Astrocyte (in vitro differentiated cells and primary cell): Measurements from ENCODE around the gene RABGAP1L. TPM values are rescaled to one million over a fixed set of nuclear protein-coding genes. Genes with fewer than 3 reads are reported as not detected.

ENCODE experiments used
- DNase-seq: peaks from one replicate; pipeline ENCODE4 v3.0.0-alpha.2; 2010; ENCODE audit warnings: low read depth
- FAIRE-seq: peaks from 2 replicates; lab custom pipeline; 2011; peaks lifted over from hg19 to GRCh38; lab: Jason Lieb, UNC
- H2AFZ ChIP-seq: 2 replicates; pipeline ENCODE4 v1.6.0; 2012; ENCODE audit warnings: low read depth, low read length, inconsistent platforms
- H3K27ac ChIP-seq: 2 replicates; pipeline ENCODE4 v1.5.1; 2011; ENCODE audit warnings: low read depth, low read length, inconsistent platforms
- H3K27me3 ChIP-seq: 2 replicates; pipeline ENCODE4 v1.6.0; 2011; ENCODE audit warnings: low read length, inconsistent platforms; ENCODE audit not compliant: insufficient read depth
- H3K36me3 ChIP-seq: 2 replicates; pipeline ENCODE4 v1.5.1; 2011; ENCODE audit warnings: low read length, inconsistent platforms; ENCODE audit not compliant: insufficient read depth
- H3K4me1 ChIP-seq: 2 replicates; pipeline ENCODE4 v1.5.1; 2011; ENCODE audit warnings: low read length, inconsistent platforms; ENCODE audit not compliant: insufficient read depth
- H3K4me2 ChIP-seq: 2 replicates; pipeline ENCODE4 v1.6.0; 2012; ENCODE audit warnings: low read length, inconsistent platforms
- H3K4me3 ChIP-seq: 2 replicates; pipeline ENCODE4 v1.5.1; 2011; ENCODE audit warnings: low read depth, mild to moderate bottlenecking, low read length, inconsistent platforms; ENCODE audit not compliant: insufficient read depth
- H3K79me2 ChIP-seq: 2 replicates; pipeline ENCODE4 v1.6.0; 2012; ENCODE audit warnings: mild to moderate bottlenecking, low read length, inconsistent platforms; ENCODE audit not compliant: insufficient read depth
- H3K9ac ChIP-seq: 2 replicates; pipeline ENCODE4 v1.6.0; 2012; ENCODE audit warnings: mild to moderate bottlenecking, low read length, inconsistent platforms
- H3K9me3 ChIP-seq: 2 replicates; pipeline ENCODE4 v1.5.1; 2012; ENCODE audit warnings: low read depth, mild to moderate bottlenecking, low read length, inconsistent platforms; ENCODE audit not compliant: insufficient read depth
- H4K20me1 ChIP-seq: 2 replicates; pipeline ENCODE4 v1.6.0; 2012; ENCODE audit warnings: low read length, inconsistent platforms; ENCODE audit not compliant: insufficient read depth
- H3K27ac Mint-ChIP-seq: one replicate; pipeline ENCODE4 v1.8.0; 2021; ENCODE audit warnings: mild to moderate bottlenecking, mixed read lengths; ENCODE audit not compliant: unreplicated experiment
- H3K27me3 Mint-ChIP-seq: one replicate; pipeline ENCODE4 v1.8.0; 2021; ENCODE audit warnings: low read depth, mixed read lengths; ENCODE audit not compliant: unreplicated experiment
- H3K36me3 Mint-ChIP-seq: one replicate; pipeline ENCODE4 v1.8.0; 2021; ENCODE audit warnings: low read depth, mixed read lengths; ENCODE audit not compliant: unreplicated experiment
- H3K4me1 Mint-ChIP-seq: one replicate; pipeline ENCODE4 v1.8.0; 2021; ENCODE audit warnings: low read depth, mixed read lengths; ENCODE audit not compliant: unreplicated experiment
- H3K4me3 Mint-ChIP-seq: one replicate; pipeline ENCODE4 v1.8.0; 2021; ENCODE audit warnings: mild to moderate bottlenecking, moderate library complexity, mixed read lengths; ENCODE audit not compliant: unreplicated experiment
- H3K9me3 Mint-ChIP-seq: one replicate; pipeline ENCODE4 v1.8.0; 2021; ENCODE audit warnings: mild to moderate bottlenecking, mixed read lengths; ENCODE audit not compliant: unreplicated experiment
- EZH2 ChIP-seq: IDR thresholded peaks from 2 replicates; pipeline ENCODE4 v1.6.1; 2012; ENCODE audit warnings: mild to moderate bottlenecking, low read length, inconsistent platforms; ENCODE audit not compliant: insufficient read depth
- total RNA-seq: library from RNA; stranded (reverse); gene quantifications from 2 replicates; pipeline ENCODE4 v1.2.1, GENCODE V29; 2021
- TF ChIP-seq, protein P1 (sequence below): IDR thresholded peaks from 2 replicates; pipeline ENCODE4 v1.5.1; 2011; ENCODE audit warnings: low read depth, mild to moderate bottlenecking, inconsistent platforms, low read length, moderate library complexity; ENCODE audit not compliant: insufficient read depth

Gene RABGAP1L
- total RNA-seq, 1 donor from 2014 or later = 40.2 TPM

DNA sequence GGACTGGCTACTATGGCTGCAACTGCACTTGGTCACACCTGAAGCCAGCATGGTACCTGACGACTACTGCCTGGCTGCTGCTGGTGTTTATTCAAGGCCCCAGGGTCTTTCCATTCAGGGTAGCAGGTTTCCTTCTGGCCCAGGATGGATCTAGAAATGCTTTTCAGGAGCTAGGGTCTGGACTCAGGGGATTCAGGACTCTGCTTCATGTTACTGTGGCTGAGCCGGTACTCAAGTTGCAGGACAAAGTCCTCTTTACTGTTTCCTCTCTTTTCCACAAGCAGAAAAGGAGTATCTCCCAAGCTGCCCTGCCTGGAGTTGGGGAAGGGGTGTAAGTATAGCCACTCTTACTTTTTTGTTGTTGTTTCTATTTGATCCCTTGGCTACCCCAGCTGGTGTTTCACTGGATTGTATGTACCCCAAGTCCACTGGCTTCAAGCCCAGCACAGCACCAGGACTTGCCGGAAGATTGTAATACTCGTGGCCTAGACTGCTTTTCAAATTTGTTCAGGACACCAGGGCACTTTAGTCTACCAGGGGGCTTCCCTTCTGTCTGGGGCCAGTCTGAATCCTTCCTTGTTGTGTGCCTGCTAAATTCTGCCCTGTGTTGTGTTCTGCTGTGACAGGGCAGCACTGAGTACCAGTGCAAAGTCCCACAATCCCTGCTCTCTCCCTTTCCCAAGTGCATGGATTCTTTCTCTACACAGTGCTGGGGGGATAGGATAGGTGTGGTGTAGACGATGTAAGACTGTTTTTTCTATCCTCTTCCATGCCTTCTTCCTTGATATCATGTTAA lies 536.9 kb downstream of the RABGAP1L start:
- H3K4me1 Mint-ChIP-seq = peaks cover 8% of the 10 kb centered on the region
- no peak overlapping the region for H3K27ac ChIP-seq
- no peak overlapping the region for H3K27ac Mint-ChIP-seq
- no peaks in the 10 kb centered on the region for H3K9me3 ChIP-seq
- H3K27me3 ChIP-seq = no peaks in the 10 kb centered on the region
- no peak overlapping the region for H3K4me3 ChIP-seq
- no peaks in the 10 kb centered on the region for H3K79me2 ChIP-seq
- DNase-seq (no peak), FAIRE-seq (no peak)
- no peaks in the 10 kb centered on the region for H3K36me3 Mint-ChIP-seq
- H2AFZ ChIP-seq = no peak overlapping the region
- no peak for TF ChIP-seq EZH2
- TF ChIP-seq, protein P1, sequence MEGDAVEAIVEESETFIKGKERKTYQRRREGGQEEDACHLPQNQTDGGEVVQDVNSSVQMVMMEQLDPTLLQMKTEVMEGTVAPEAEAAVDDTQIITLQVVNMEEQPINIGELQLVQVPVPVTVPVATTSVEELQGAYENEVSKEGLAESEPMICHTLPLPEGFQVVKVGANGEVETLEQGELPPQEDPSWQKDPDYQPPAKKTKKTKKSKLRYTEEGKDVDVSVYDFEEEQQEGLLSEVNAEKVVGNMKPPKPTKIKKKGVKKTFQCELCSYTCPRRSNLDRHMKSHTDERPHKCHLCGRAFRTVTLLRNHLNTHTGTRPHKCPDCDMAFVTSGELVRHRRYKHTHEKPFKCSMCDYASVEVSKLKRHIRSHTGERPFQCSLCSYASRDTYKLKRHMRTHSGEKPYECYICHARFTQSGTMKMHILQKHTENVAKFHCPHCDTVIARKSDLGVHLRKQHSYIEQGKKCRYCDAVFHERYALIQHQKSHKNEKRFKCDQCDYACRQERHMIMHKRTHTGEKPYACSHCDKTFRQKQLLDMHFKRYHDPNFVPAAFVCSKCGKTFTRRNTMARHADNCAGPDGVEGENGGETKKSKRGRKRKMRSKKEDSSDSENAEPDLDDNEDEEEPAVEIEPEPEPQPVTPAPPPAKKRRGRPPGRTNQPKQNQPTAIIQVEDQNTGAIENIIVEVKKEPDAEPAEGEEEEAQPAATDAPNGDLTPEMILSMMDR = no peak
- H3K4me3 Mint-ChIP-seq = no peak overlapping the region
- H3K9me3 Mint-ChIP-seq = no peaks in the 10 kb centered on the region
- H4K20me1 ChIP-seq = no peaks in the 10 kb centered on the region
- H3K9ac ChIP-seq = no peak overlapping the region
- H3K4me1 ChIP-seq = no peaks in the 10 kb centered on the region
- no peaks in the 10 kb centered on the region for H3K27me3 Mint-ChIP-seq
- no peak overlapping the region for H3K4me2 ChIP-seq
- no peaks in the 10 kb centered on the region for H3K36me3 ChIP-seq

DNA sequence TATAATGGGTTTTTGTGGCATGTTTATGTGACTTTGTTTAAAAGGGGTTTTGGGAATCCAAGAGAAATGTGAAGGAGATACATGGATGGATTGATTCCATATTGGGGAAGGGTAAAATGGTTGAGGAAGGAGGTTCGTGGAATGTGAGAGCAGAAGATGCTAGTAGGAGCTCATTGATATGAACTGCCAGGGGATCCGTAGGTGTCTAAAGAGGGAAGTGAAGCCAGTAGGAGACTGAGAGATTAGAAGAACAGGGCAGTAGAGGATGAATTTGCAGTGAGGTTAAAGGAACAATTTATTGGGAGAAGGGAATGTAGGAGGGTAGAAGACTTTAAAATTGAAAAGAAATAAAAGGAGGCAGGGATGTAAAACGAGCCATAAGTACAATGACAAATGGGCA lies 541.0 kb downstream of the RABGAP1L start:
- Mint-ChIP-seq H3K36me3 (no peaks in the 10 kb centered on the region), H3K27me3 (no peaks in the 10 kb centered on the region), H3K9me3 (no peaks in the 10 kb centered on the region), H3K4me1 (no peaks in the 10 kb centered on the region), H3K27ac (no peak overlapping the region), H3K4me3 (no peak overlapping the region)
- TF ChIP-seq EZH2 = no peak
- DNase-seq (no peak), FAIRE-seq (no peak)
- Histone ChIP-seq H3K9me3 (no peaks in the 10 kb centered on the region), H3K27me3 (no peaks in the 10 kb centered on the region), H3K36me3 (no peaks in the 10 kb centered on the region), H3K79me2 (no peaks in the 10 kb centered on the region), H3K4me1 (no peaks in the 10 kb centered on the region), H4K20me1 (no peaks in the 10 kb centered on the region), H3K9ac (no peak overlapping the region), H3K27ac (no peak overlapping the region), H3K4me3 (no peak overlapping the region), H2AFZ (no peak overlapping the region), H3K4me2 (no peak overlapping the region)

DNA sequence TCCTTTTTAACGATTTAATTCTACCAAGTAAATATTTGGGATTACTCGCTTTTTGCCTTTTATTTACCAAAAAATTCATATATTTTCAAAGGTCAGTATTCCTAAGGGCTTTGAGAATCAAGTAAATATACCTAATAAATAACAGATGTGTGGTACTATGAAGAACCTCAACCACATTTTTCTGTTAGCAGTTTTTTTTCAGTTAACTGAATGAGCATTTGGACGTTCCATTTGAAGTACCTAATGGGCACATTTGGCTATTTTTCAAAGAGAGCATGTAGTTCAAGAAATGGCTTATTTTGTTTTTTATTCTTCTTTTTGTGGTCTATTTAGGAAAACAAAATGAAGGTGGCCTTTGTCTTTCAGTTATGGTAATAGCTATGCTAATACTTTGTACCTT lies 541.5 kb downstream of the RABGAP1L start:
- Histone ChIP-seq H4K20me1 (no peaks in the 10 kb centered on the region), H2AFZ (no peak overlapping the region), H3K9ac (no peak overlapping the region), H3K27ac (no peak overlapping the region), H3K4me3 (no peak overlapping the region), H3K4me2 (no peak overlapping the region), H3K9me3 (no peaks in the 10 kb centered on the region), H3K36me3 (no peaks in the 10 kb centered on the region), H3K4me1 (no peaks in the 10 kb centered on the region), H3K79me2 (no peaks in the 10 kb centered on the region), H3K27me3 (no peaks in the 10 kb centered on the region)
- no peak for FAIRE-seq
- TF ChIP-seq, protein P1 = no peak
- TF ChIP-seq EZH2 = no peak
- Mint-ChIP-seq H3K4me1 (no peaks in the 10 kb centered on the region), H3K27ac (no peak overlapping the region), H3K9me3 (no peaks in the 10 kb centered on the region), H3K27me3 (no peaks in the 10 kb centered on the region), H3K4me3 (no peak overlapping the region), H3K36me3 (no peaks in the 10 kb centered on the region)
- DNase-seq = no peak
